Measurements from ENCODE around the gene B3GAT1.

DNA sequence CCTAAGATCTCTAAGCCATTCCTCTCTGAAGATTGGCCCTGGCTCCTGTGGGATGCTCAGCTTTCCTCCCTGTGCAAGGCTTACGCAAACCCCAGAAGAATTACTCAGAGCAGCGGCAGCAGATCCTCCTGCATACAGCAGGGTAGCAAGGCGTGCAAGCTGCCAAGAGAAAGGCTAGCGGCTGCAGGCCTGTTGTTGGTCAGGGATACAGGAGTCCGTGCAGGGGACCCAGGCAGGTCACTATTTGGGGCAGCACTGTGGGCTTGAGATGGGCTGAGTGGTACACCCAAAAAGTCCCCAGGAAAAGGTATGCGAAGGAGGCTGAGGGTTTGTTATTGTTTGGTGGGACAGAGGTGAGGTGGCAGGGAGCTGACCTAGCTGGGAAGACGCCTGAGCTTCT lies 78.7 kb downstream of the B3GAT1 start:
- TF ChIP-seq TAF1 (IDR thresholded peaks at IDR 0.05; ENCODE audit: low read depth, low read length): no peak
- TF ChIP-seq POLR2A (IDR thresholded peaks at IDR 0.05; ENCODE audit: low read depth, low read length): no peak
